Bronchial epithelial cell (primary cell): ENCODE data around the gene RBAK. TPM values are rescaled to one million over a fixed set of nuclear protein-coding genes. Genes with fewer than 3 reads are reported as not detected.
"Not testable (repeated sequence)": the region's sequence is repeated elsewhere in the genome, so short reads cannot be mapped to it uniquely, and the experiment has no call there.

ENCODE experiments used
- DNase-seq: peaks from one replicate; pipeline ENCODE4 v3.0.0-alpha.2; 2010; ENCODE audit warnings: low read depth
- FAIRE-seq: peaks from 2 replicates; lab custom pipeline; 2011; peaks lifted over from hg19 to GRCh38; lab: Jason Lieb, UNC
- H3K27me3 ChIP-seq: 2 replicates; pipeline ENCODE4 v1.5.1; 2011; ENCODE audit warnings: low read length; ENCODE audit not compliant: control insufficient read depth, insufficient read depth
- H3K36me3 ChIP-seq: 2 replicates; pipeline ENCODE4 v1.5.1; 2011; ENCODE audit warnings: low read length; ENCODE audit not compliant: control insufficient read depth, insufficient read depth
- H3K4me3 ChIP-seq: 2 replicates; pipeline ENCODE4 v1.5.1; 2011; ENCODE audit warnings: mild to moderate bottlenecking, low read depth, low read length, control low read depth
- total RNA-seq: library from RNA; depleted of rRNA; stranded (reverse); fragments of >200 nt; gene quantifications from 2 replicates; pipeline ENCODE4 v1.2.1, GENCODE V29; 2014
- TF ChIP-seq, protein P1 (sequence below): IDR thresholded peaks from 2 replicates; pipeline ENCODE4 v1.5.1; 2011; ENCODE audit warnings: mild to moderate bottlenecking, moderate library complexity, low read length, control low read depth, inconsistent platforms; ENCODE audit not compliant: insufficient read depth, severe bottlenecking

RBAK gene
- total RNA-seq, 1 donor from 2014 or later, result 10.0 TPM

GRCh38 chr7:5001003-5001402, 44.7 kb upstream of the RBAK start:
- DNase-seq, result no peak
- no peak for FAIRE-seq
- H3K36me3 ChIP-seq, result peaks cover 3% of the 10 kb centered on the region
- no peak overlapping the region for H3K4me3 ChIP-seq
- TF ChIP-seq, protein P1, sequence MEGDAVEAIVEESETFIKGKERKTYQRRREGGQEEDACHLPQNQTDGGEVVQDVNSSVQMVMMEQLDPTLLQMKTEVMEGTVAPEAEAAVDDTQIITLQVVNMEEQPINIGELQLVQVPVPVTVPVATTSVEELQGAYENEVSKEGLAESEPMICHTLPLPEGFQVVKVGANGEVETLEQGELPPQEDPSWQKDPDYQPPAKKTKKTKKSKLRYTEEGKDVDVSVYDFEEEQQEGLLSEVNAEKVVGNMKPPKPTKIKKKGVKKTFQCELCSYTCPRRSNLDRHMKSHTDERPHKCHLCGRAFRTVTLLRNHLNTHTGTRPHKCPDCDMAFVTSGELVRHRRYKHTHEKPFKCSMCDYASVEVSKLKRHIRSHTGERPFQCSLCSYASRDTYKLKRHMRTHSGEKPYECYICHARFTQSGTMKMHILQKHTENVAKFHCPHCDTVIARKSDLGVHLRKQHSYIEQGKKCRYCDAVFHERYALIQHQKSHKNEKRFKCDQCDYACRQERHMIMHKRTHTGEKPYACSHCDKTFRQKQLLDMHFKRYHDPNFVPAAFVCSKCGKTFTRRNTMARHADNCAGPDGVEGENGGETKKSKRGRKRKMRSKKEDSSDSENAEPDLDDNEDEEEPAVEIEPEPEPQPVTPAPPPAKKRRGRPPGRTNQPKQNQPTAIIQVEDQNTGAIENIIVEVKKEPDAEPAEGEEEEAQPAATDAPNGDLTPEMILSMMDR, result no peak
- no peaks in the 10 kb centered on the region for H3K27me3 ChIP-seq

DNA sequence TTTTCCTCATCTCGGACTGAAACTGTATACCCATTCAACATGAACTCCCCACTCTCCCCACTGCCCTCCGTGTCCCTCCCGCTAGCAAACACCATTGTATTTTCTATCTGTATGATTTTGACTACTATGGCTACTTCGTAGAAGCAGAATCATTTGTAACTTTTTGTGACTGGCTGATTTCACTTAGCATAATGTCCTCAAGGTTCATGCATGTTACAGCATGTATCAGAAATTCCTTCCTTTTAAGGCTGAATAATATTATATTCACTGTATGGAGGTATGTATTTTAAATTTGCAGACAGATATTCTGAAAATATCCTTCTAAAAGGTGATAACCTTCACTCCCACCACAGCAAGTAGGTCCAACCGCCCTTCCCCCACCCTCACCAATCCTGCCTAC, 43.7 kb upstream of the RBAK start:
- peaks cover 1% of the 10 kb centered on the region for H3K36me3 ChIP-seq
- DNase-seq (peak; percentile 59), FAIRE-seq (no peak)
- H3K27me3 ChIP-seq, result no peaks in the 10 kb centered on the region
- TF ChIP-seq, protein P1, result no peak
- no peak overlapping the region for H3K4me3 ChIP-seq

GRCh38 chr7:5005066-5005465, 40.6 kb upstream of the RBAK start:
- Histone ChIP-seq H3K36me3 (no peaks in the 10 kb centered on the region), H3K27me3 (no peaks in the 10 kb centered on the region), H3K4me3 (no peak overlapping the region)
- TF ChIP-seq, protein P1, result no peak
- FAIRE-seq (no peak), DNase-seq (peak; percentile 78)

DNA sequence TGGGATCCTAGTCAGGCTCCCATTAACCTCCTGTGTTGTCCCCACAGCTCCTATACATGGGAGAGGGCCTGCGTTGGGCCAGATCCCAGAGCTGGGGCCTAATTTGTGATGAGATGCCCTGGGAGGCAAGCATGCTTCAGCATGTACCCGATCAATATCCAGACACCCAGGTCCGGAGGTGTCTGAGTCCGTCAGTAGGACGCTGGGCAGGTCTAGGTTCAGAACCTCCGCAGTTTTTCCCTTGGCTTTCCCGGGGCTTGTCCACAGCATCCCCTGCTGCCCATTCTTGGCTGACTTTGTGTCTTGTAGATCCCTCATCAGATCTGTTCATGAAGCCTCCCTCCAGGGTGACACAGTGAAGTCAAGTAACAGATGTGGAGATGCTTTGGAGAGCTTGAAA, 32.7 kb upstream of the RBAK start:
- no peaks in the 10 kb centered on the region for H3K27me3 ChIP-seq
- H3K4me3 ChIP-seq, result no peak overlapping the region
- no peaks in the 10 kb centered on the region for H3K36me3 ChIP-seq
- FAIRE-seq (peak; percentile 88), DNase-seq (no peak)
- TF ChIP-seq, protein P1, result no peak

DNA sequence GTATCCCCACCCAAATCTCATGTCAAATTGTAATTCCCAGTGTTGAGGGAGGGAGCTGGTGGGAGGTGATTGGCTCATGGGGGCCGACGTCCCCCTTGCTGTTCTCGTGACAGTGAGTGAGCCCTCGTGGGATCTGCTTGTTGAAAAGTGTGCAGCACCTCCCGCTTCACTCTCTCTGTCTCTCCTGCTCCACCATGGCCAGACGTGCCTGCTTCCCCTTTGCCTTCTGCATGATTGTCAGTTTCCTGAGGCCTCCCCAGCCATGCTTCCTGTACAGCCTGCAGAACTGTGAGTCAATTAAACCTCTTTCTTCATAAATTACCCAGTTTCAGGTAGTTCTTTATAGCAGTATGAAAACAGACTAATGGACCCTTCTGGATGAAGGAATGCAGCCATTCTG, 29.7 kb upstream of the RBAK start:
- not testable (repeated sequence) for H3K36me3 ChIP-seq, DNase-seq, H3K4me3 ChIP-seq, H3K27me3 ChIP-seq
- peak; percentile 58 for FAIRE-seq

- not testable (repeated sequence) for DNase-seq, FAIRE-seq, H3K4me3 ChIP-seq, H3K27me3 ChIP-seq, H3K36me3 ChIP-seq
These were observed 28.0 kb upstream of the RBAK start for GRCh38 chr7:5017626-5018025.

GRCh38 chr7:5020098-5020497, 25.6 kb upstream of the RBAK start:
- DNase-seq (no peak), FAIRE-seq (no peak)
- Histone ChIP-seq H3K36me3 (no peaks in the 10 kb centered on the region), H3K4me3 (no peak overlapping the region), H3K27me3 (no peaks in the 10 kb centered on the region)
- TF ChIP-seq, protein P1, result no peak

DNA sequence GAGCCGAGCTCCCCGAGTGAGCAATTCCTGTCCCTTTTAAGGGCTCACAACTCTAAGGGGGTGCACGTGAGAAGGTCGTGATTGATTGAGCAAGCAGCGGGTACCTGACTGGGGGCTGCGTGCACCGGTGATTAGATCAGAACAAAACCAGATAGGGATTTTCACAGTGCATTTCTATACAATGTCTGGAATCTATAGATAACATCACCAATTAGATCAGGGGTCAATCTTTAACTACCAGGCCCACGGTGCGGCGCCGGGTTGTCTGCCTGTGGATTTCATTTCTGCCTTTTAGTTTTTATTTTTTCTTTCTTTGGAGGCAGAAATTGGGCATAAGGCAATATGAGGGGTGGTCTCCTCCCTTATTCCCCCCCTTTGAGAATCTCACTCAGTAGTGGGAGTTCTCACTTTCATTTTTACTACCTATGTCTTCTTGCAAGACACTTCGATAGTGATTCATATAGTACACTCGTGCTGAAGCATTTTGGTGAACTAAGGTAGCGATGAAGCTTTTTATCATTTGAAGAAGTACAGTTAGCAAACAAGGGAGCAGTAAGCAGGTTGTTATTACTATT, 24.6 kb upstream of the RBAK start:
- H3K4me3 ChIP-seq, FAIRE-seq, DNase-seq, H3K36me3 ChIP-seq, H3K27me3 ChIP-seq: not testable (repeated sequence)

DNA sequence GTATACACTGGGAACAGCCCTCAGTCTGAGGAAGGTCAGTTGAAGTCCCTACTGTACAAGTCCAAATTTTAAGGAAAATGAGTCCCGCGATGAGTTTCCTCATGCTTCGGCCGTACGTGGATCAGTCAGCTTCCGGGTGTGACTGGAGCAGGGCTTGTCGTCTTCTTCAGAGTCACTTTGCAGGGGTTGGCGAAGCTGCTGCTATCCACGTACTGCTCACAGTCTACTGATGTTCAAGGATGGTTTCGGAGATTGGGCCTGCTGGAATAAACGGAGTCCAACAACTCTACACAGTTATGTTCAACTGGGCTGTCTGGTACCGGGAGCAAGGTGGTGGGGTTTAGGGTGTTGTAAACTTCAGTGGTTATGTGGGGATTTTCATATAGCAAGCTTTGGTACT, 22.0 kb upstream of the RBAK start:
- not testable (repeated sequence) for H3K36me3 ChIP-seq, H3K27me3 ChIP-seq, FAIRE-seq, H3K4me3 ChIP-seq, DNase-seq
